ENCODE data around the gene MYO9B.

Gene MYO9B

GRCh38 chr19:17054746-17055145, 20.8 kb upstream of the MYO9B start:
- DNase-seq, result peak in 17 of 42 donors; percentile 20 to 75 (median 45)
- intact Hi-C loops (cut with DNase I), result loop anchor here (5.0 kb wide), 1 partner anchor 277 kb away; no protein-coding TSS in a partner anchor

- intact Hi-C loops (cut with DNase I), result no loop called here
- DNase-seq, result no peak
Observed at GRCh38 chr19:17055636-17056035, 19.9 kb upstream of the MYO9B start.

GRCh38 chr19:17058236-17058635, 17.3 kb upstream of the MYO9B start:
- DNase-seq, result no peak
- intact Hi-C loops (cut with DNase I), result no loop called here

DNA sequence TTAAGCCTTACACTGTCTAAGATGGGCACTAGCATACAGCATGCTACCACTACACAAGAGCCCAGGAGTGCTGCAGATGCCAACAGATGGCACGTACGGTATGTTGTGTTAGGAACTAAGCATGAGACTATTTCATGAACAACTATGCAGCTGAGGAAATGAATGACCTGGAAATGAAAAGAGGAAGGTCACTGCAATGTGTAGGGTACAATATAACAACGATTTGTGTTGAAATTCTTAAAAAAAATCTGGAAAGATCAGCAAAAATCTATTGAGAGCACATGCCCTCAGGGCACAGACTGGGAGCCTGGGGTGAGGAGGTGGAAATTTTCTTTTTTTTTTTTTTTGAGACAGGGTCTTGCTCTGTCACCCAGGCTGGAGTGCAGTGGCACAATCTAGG, 14.8 kb upstream of the MYO9B start:
- intact Hi-C loops (cut with DNase I), result loop anchor here (10.0 kb wide), 1 partner anchor 174 kb away; no protein-coding TSS in a partner anchor
- DNase-seq, result no peak

- intact Hi-C loops (cut with DNase I), result loop anchor here (10.0 kb wide), 1 partner anchor 174 kb away; no protein-coding TSS in a partner anchor
- no peak for DNase-seq
Observed at GRCh38 chr19:17061205-17061604, 14.4 kb upstream of the MYO9B start.

DNA sequence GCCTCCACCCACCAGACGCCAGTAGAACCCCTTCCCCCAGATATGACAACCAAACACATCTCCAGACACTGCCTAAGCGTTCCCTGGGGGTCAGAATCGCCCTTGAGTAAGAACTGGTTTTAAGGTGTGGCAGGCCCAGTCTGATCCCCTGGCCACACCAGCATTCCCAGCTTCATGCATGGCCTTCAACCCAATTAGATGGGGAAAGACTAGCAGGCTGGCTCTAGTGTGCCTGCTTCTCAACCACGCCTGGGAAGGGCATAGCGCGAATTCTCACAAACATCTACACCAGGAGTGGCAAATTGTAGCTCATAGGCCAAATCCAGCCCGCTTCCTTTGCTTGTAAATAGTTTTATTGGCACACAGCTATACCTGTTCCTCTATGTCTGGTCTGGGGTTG, 13.9 kb upstream of the MYO9B start:
- intact Hi-C loops (cut with DNase I), result loop anchor here (10.0 kb wide), 1 partner anchor 173 kb away; no protein-coding TSS in a partner anchor
- DNase-seq, result no peak

DNA sequence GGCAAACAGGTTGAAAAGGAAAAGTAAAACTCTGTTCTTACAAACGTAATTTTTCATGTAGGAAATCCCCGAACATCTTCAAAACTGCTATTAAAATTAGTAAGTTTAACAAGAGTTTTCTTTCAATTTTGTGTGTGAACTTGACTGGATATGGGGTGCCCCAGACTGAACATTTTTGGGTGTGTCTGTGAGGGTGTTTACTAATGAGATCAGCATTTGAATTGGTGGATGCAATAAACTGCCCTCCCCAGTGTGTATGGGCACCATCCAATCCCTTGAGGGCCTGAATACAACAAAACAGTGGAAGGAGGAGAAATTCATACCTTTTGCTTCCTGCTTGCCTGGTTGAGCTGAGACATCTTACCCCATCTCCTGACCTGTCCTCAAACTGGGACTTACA, 12.1 kb upstream of the MYO9B start:
- intact Hi-C loops (cut with DNase I), result loop anchor here (10.0 kb wide), 1 partner anchor 171 kb away; no protein-coding TSS in a partner anchor
- no peak for DNase-seq

GRCh38 chr19:17069193-17069592, 6.4 kb upstream of the MYO9B start:
- intact Hi-C loops (cut with DNase I), result loop anchor here (10.0 kb wide), 1 partner anchor 166 kb away; no protein-coding TSS in a partner anchor
- DNase-seq, result no peak

DNA sequence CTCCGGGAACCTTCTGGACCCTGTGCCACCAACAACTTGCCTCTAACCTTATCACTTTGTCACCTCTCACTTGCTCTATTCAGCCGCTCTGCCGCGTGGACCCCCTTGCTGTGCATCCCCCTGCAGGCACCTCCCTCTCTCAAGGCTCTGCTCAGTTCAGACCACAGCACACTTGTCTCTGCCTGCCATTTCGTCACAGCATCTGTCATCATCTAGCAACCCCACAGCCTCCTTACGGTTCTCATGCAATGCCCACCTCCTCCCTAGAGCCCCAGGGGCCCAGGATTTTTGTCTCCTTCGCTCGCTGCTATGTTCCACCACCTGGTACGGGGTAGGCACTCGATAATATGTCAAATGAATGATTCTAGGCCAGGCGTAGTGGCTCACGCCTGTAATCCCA, 5.2 kb upstream of the MYO9B start:
- no peak for DNase-seq
- intact Hi-C loops (cut with DNase I), result loop anchor here (10.0 kb wide), 1 partner anchor 214 kb away; the partner anchor contains the start of gene ANKLE1

DNA sequence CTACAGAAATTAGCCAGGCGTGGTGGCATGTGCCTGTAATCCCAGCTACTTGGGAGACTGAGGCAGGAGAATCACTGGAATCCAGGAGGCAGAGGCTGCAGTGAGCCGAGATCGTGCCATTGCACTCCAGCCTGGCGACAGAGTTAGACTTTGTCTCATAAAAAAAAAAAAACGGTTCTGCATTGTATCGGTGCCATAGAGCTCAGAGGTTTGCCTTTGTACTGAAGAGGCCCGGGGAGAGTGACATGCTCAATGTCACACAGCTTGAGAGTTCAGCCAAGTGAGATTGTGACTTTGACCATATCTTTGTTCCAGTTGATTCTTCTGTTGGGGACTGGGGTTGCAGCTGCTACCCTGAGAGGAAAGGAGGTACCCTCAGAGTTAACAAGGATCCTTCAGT, 4.7 kb upstream of the MYO9B start:
- DNase-seq, result no peak
- intact Hi-C loops (cut with DNase I), result loop anchor here (10.0 kb wide), 1 partner anchor 214 kb away; the partner anchor contains the start of gene ANKLE1

- intact Hi-C loops (cut with DNase I), result loop anchor here (10.0 kb wide), 1 partner anchor 211 kb away; the partner anchor contains the start of gene ANKLE1
- DNase-seq, result no peak
Observed at GRCh38 chr19:17073869-17074633, 1.5 kb upstream of the MYO9B start.

GRCh38 chr19:17074634-17075034, 943 bp upstream of the MYO9B start:
- intact Hi-C loops (cut with DNase I), result loop anchor here (10.0 kb wide), 1 partner anchor 210 kb away; the partner anchor contains the start of gene ANKLE1
- no peak for DNase-seq

DNA sequence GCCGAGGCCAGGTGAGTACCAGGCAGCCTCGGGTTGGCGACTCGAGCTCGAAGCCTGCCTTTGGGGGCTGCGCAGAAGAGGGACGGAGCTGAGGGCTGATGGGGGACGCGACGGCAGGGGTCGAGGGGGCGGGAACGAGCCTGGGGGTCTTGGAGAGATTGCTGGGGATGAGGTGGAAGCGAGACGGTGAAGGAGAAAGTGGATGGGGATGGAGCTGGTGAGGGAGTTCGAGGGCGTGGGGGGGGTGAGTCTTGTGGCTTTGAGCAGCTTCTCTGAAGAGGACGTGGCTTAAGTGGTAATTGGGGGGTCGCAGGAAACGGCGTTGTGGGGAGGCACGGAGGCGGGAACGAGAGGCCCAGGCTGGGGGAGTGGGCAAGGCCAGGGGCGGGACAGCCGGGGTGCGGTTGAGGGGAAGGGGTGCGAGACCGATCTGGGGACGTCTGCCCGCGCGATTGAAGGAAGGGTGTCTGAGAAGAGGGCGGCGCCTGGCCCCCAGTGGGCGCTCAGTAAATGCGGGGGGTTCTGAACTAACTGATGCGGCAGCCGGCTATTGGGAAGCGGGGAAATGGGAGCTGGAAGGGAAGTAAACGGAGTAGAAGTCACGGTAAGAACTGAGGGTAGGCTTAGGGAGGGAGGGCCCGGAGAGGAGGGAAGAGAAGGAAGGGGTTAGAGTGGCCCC, 426 bp downstream of the MYO9B start:
- intact Hi-C loops (cut with DNase I), result loop anchor here (10.0 kb wide), 1 partner anchor 209 kb away; the partner anchor contains the start of gene ANKLE1
- DNase-seq, result peak in 17 of 42 donors; percentile 21 to 59 (median 32)

DNA sequence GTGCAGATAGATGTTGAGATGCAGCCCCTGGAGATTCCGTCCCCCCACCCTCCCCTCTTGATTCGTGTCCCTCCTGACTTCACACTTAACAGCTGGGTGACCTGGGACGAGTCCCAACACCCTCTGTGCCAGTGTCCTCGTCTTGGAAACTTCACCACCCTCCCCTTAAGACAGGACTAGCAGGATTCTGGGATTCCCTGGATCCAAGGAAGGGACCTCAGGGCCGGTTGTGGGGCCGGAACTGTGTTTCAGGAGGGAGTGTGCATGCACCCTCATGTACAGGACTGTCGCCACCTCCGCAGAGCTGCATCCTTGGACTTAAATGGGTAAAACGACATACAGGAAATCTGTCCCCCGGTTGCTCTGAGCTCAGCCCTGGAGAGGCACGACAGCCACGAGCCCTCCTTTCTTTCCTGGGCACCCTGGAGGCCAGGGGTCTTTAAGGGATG, 990 bp downstream of the MYO9B start:
- peak in 1 of 42 donors; percentile 29 for DNase-seq
- intact Hi-C loops (cut with DNase I), result loop anchor here (10.0 kb wide), 1 partner anchor 208 kb away; the partner anchor contains the start of gene ANKLE1

DNA sequence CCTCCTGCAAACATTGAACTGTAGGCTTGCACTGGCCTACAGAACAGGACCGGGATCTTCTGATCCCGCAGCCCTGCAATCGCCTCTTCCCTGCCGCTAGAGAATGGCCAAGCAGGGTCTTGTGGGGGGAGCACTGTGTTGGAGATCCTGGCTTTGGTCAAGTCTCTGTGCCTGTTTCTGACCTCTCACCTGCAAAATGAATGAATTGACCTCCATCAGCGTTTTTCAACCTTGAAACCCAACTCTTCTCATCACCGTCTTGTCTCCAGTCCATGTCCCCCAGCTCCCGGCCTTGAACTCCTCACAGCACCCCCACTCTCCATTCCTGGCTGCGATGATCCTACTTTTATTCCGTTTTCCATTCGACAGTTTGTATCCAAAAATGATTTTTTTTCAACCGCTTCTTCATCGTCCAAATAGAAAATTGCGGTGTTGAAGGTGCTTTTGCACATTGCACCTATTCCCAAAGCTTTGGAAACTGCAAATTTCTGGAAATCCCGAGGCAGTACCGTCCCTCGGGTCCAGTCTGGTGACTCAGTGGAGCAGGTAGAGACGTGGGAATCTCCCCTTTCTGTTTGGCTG, 2.0 kb downstream of the MYO9B start:
- intact Hi-C loops (cut with DNase I), result loop anchor here (10.0 kb wide), 1 partner anchor 207 kb away; the partner anchor contains the start of gene ANKLE1
- DNase-seq, result no peak

GRCh38 chr19:17078036-17078919, 2.7 kb downstream of the MYO9B start:
- intact Hi-C loops (cut with DNase I), result loop anchor here (10.0 kb wide), 1 partner anchor 207 kb away; the partner anchor contains the start of gene ANKLE1
- DNase-seq, result no peak

DNA sequence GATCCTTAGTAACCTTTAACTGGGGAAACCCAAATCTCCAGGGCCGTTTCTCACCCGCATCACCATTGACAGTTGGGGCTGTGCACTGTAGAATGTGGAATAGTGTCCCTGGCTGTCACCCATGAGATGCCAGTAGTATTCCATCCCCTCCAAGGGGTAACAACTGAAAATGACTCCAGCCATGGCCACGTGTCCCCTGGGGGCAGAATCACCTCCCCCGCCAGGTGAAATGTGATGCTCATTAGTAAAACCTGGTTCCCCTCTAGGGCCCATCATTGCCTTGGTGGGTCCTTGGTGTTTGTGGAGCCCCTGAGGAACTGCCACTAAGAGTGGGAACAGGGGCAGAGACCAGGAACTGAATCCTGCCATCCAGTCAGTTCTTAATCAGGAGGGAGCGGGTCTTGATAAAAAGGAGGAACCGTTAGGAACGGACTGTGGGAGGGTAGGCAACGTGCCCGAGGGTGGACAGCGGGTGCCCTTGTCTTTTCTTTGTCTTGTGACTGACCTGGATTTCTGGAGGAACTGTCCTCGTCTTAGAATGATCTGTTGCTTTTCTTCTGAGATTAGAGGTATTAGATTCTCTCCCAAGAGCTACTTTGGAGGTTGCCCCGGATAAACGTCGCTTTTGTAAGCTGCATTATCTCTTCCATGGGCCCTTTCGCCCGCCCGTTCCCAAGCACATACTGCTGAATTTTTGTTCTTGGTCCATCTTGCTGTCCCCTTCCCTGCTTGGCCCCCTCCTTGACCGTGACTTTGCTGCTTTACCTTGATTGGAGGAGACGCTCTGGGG, 3.5 kb downstream of the MYO9B start:
- DNase-seq, result peak in 24 of 42 donors; percentile 17 to 72 (median 44)
- intact Hi-C loops (cut with DNase I), result loop anchor here (10.0 kb wide), 1 partner anchor 206 kb away; the partner anchor contains the start of gene ANKLE1

Data from head of caudate nucleus (tissue), 42 donors.